HG02642 (cell line): ENCODE data around the gene BMAL1.
"Not testable (repeated sequence)": the region's sequence is repeated elsewhere in the genome, so short reads cannot be mapped to it uniquely, and the experiment has no call there.

ENCODE experiments used
- ATAC-seq: cut with Tn5 transposase; IDR thresholded peaks from one replicate; pipeline ENCODE4 v1.9.1; 2021; ENCODE audit warnings: mild to moderate bottlenecking; ENCODE audit not compliant: unreplicated experiment, poor library complexity

Gene BMAL1

DNA sequence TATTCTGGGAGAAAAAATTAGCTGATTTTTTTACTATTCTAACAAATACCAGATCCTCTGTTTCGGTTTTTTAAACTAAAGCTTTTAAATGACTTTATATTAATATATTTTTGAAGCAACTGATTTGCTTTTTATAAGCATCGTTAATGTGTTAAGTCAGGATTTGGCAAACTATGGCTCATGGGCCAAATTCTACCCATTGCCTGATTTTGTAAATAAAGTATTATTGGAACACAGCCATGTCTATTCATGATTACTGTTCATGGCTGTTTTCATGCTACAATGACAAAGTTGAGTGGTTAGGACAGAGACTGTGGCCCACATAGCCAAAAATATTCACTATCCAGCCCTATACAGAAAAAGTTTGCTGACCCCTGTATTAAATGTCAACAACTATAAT, 155.8 kb downstream of the BMAL1 start:
- no peak for ATAC-seq

DNA sequence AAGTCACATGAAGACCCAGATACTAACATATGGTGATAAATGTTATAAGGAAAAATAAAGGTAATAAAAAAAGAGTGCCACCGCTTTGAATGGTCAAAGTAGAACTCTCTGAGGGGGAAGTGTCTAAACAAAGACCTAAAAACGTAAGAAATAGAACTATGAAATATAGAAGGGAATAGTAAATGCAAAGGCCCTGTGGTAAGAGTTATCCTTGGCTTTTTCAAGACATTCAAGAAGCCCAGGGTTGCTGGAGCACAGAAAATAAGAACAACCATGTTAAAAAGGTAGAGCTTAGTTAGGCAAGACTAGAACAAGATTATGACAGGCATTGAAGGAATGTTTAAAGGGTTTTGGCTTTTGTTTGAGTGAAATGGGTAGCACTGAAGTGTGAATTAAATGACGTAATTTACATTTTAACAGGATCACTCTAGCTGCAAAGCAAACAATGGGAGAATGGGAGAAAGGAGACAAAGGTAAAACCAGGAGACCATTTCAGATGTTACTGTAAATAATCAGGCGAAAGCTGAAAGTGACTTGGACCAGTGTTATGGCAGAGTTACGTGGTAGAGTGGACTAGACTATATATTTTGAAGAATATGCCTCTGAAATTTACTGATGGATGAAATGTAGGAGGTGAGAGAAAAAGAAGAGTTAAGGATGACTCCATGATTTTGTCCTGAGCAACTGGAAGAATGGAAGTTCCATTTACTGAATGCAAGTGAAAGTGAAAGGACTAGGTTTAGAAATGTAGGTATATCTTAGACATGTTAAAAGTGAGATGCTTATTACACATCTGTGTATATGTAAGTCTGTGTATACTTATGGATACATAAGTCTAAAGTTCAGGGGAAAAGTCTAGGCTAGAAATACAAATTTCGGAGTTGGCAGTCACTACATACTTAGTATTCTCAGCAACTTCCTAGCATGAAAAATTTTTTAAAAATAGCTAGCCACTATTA, 156.9 kb downstream of the BMAL1 start:
- no peak for ATAC-seq

DNA sequence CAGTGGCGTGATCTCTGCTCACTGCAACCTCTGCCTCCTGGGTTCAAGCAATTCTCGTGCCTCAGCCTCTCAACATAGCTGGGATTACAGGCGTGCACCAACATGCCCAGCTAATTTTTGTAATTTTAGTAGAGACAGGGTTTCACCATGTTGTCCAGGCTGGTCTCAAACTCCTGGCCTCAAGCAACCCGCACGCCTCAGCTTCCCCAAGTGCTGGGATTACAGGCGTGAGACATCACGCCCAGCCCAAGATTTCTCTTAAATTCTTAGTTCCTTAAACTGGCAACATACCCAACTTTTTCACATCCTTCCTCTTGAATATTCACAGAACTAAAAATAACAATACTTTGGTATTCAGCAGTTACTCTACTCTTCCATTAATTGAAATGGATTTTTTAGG, 159.2 kb downstream of the BMAL1 start:
- not testable (repeated sequence) for ATAC-seq
